Activated naive CD8-positive, alpha-beta T cell treated with anti-CD3 and anti-CD28 coated beads, Interleukin-2, amount 50 U/mL, for 24 hours (primary cell): ENCODE data around the gene RHBDD1.

Experiments
- ATAC-seq: fragments of 150-1000 bp; cut with Tn5 transposase; one replicate; pipeline ENCODE4 v1.10.0; 2021
- DNase-seq: peaks from one replicate; pipeline ENCODE4 v3.0.0; 2021
- H3K27ac Mint-ChIP-seq: one replicate; pipeline ENCODE4 v1.8.0; 2021; ENCODE audit warnings: mild to moderate bottlenecking, mixed read lengths
- H3K27me3 Mint-ChIP-seq: one replicate; pipeline ENCODE4 v1.8.0; 2021; ENCODE audit warnings: mixed read lengths
- H3K36me3 Mint-ChIP-seq: one replicate; pipeline ENCODE4 v1.8.0; 2021; ENCODE audit warnings: low read depth, mixed read lengths
- H3K4me1 Mint-ChIP-seq: one replicate; pipeline ENCODE4 v1.8.0; 2021; ENCODE audit warnings: mixed read lengths
- H3K4me3 Mint-ChIP-seq: one replicate; pipeline ENCODE4 v1.8.0; 2021; ENCODE audit warnings: mild to moderate bottlenecking, moderate library complexity, mixed read lengths
- H3K9me3 Mint-ChIP-seq: one replicate; pipeline ENCODE4 v1.8.0; 2021; ENCODE audit warnings: mixed read lengths

RHBDD1 gene

GRCh38 chr2:227007940-227008339 lies 172.1 kb downstream of the RHBDD1 start:
- no peaks in the 10 kb centered on the region for H3K36me3 Mint-ChIP-seq
- no peak overlapping the region for H3K4me3 Mint-ChIP-seq
- ATAC-seq (no peak), DNase-seq (no peak)
- H3K9me3 Mint-ChIP-seq = no peaks in the 10 kb centered on the region
- H3K27me3 Mint-ChIP-seq = no peaks in the 10 kb centered on the region
- H3K27ac Mint-ChIP-seq = no peak overlapping the region
- H3K4me1 Mint-ChIP-seq = no peaks in the 10 kb centered on the region

- H3K27ac Mint-ChIP-seq = no peak overlapping the region
- DNase-seq = no peak
- no peaks in the 10 kb centered on the region for H3K4me1 Mint-ChIP-seq
- no peaks in the 10 kb centered on the region for H3K9me3 Mint-ChIP-seq
- H3K27me3 Mint-ChIP-seq = no peaks in the 10 kb centered on the region
- ATAC-seq = no peak
- H3K36me3 Mint-ChIP-seq = no peaks in the 10 kb centered on the region
- no peak overlapping the region for H3K4me3 Mint-ChIP-seq
Observed at GRCh38 chr2:227010433-227010832, 174.6 kb downstream of the RHBDD1 start.

GRCh38 chr2:227013330-227013729 lies 177.5 kb downstream of the RHBDD1 start:
- Mint-ChIP-seq H3K4me3 (no peak overlapping the region), H3K36me3 (no peaks in the 10 kb centered on the region)

GRCh38 chr2:227013881-227014280 lies 178.0 kb downstream of the RHBDD1 start:
- Mint-ChIP-seq H3K4me3 (no peak overlapping the region), H3K4me1 (no peaks in the 10 kb centered on the region), H3K36me3 (no peaks in the 10 kb centered on the region), H3K27me3 (no peaks in the 10 kb centered on the region), H3K27ac (no peak overlapping the region), H3K9me3 (peaks cover 3% of the 10 kb centered on the region)
- ATAC-seq (no peak), DNase-seq (no peak)

More at GRCh38 chr2:227013330-227013729, 177.5 kb downstream of the RHBDD1 start:
- Mint-ChIP-seq H3K9me3 (peaks cover 3% of the 10 kb centered on the region), H3K27me3 (no peaks in the 10 kb centered on the region), H3K27ac (no peak overlapping the region), H3K4me1 (no peaks in the 10 kb centered on the region)
- no peak for ATAC-seq
- no peak for DNase-seq

GRCh38 chr2:227016894-227017293 lies 181.0 kb downstream of the RHBDD1 start:
- no peaks in the 10 kb centered on the region for H3K4me1 Mint-ChIP-seq
- ATAC-seq (no peak), DNase-seq (no peak)
- peaks cover 2% of the 10 kb centered on the region for H3K27me3 Mint-ChIP-seq
- H3K27ac Mint-ChIP-seq = no peak overlapping the region
- H3K9me3 Mint-ChIP-seq = peaks cover 3% of the 10 kb centered on the region
- H3K36me3 Mint-ChIP-seq = no peaks in the 10 kb centered on the region
- H3K4me3 Mint-ChIP-seq = no peak overlapping the region

- no peak overlapping the region for H3K27ac Mint-ChIP-seq
- H3K4me1 Mint-ChIP-seq = no peaks in the 10 kb centered on the region
- no peak overlapping the region for H3K4me3 Mint-ChIP-seq
- no peak for ATAC-seq
- no peaks in the 10 kb centered on the region for H3K36me3 Mint-ChIP-seq
- DNase-seq = no peak
- peaks cover 4% of the 10 kb centered on the region for H3K27me3 Mint-ChIP-seq
- H3K9me3 Mint-ChIP-seq = peaks cover 3% of the 10 kb centered on the region
Observed at GRCh38 chr2:227020416-227020815, 184.6 kb downstream of the RHBDD1 start.

GRCh38 chr2:227022608-227023007 lies 186.8 kb downstream of the RHBDD1 start:
- DNase-seq (no peak), ATAC-seq (no peak)
- Mint-ChIP-seq H3K9me3 (no peaks in the 10 kb centered on the region), H3K27ac (no peak overlapping the region), H3K27me3 (peaks cover 4% of the 10 kb centered on the region), H3K4me3 (no peak overlapping the region), H3K36me3 (no peaks in the 10 kb centered on the region), H3K4me1 (no peaks in the 10 kb centered on the region)

- Mint-ChIP-seq H3K4me1 (no peaks in the 10 kb centered on the region), H3K27ac (no peak overlapping the region), H3K9me3 (no peaks in the 10 kb centered on the region), H3K36me3 (no peaks in the 10 kb centered on the region), H3K27me3 (peaks cover 4% of the 10 kb centered on the region), H3K4me3 (no peak overlapping the region)
- DNase-seq = no peak
- no peak for ATAC-seq
Observed at GRCh38 chr2:227025510-227025909, 189.7 kb downstream of the RHBDD1 start.

GRCh38 chr2:227029426-227030105 lies 193.7 kb downstream of the RHBDD1 start:
- Mint-ChIP-seq H3K36me3 (no peaks in the 10 kb centered on the region), H3K27me3 (no peaks in the 10 kb centered on the region), H3K27ac (no peak overlapping the region), H3K4me3 (no peak overlapping the region), H3K9me3 (no peaks in the 10 kb centered on the region), H3K4me1 (no peaks in the 10 kb centered on the region)
- DNase-seq (no peak), ATAC-seq (no peak)

- DNase-seq = no peak
- Mint-ChIP-seq H3K4me3 (no peak overlapping the region), H3K27ac (no peak overlapping the region), H3K4me1 (no peaks in the 10 kb centered on the region), H3K36me3 (no peaks in the 10 kb centered on the region), H3K27me3 (no peaks in the 10 kb centered on the region), H3K9me3 (no peaks in the 10 kb centered on the region)
- ATAC-seq = no peak
Observed at GRCh38 chr2:227030789-227031188, 194.9 kb downstream of the RHBDD1 start.

GRCh38 chr2:227031379-227031778 lies 195.5 kb downstream of the RHBDD1 start:
- no peak for DNase-seq
- Mint-ChIP-seq H3K27me3 (no peaks in the 10 kb centered on the region), H3K9me3 (no peaks in the 10 kb centered on the region), H3K36me3 (no peaks in the 10 kb centered on the region), H3K4me1 (no peaks in the 10 kb centered on the region), H3K27ac (no peak overlapping the region), H3K4me3 (no peak overlapping the region)
- ATAC-seq = no peak

GRCh38 chr2:227033471-227034148 lies 197.8 kb downstream of the RHBDD1 start:
- DNase-seq (peak; percentile 39), ATAC-seq (peak; percentile 46)
- Mint-ChIP-seq H3K27ac (no peak overlapping the region), H3K4me3 (no peak overlapping the region), H3K9me3 (no peaks in the 10 kb centered on the region), H3K36me3 (no peaks in the 10 kb centered on the region), H3K27me3 (peaks cover 6% of the 10 kb centered on the region), H3K4me1 (no peaks in the 10 kb centered on the region)

- Mint-ChIP-seq H3K27me3 (peaks cover 6% of the 10 kb centered on the region), H3K4me3 (no peak overlapping the region), H3K27ac (no peak overlapping the region), H3K9me3 (no peaks in the 10 kb centered on the region), H3K4me1 (no peaks in the 10 kb centered on the region), H3K36me3 (no peaks in the 10 kb centered on the region)
- DNase-seq (no peak), ATAC-seq (no peak)
Observed at GRCh38 chr2:227035711-227036367, 200.0 kb downstream of the RHBDD1 start.

- Mint-ChIP-seq H3K36me3 (no peaks in the 10 kb centered on the region), H3K27ac (no peak overlapping the region), H3K4me3 (no peak overlapping the region), H3K27me3 (peaks cover 6% of the 10 kb centered on the region), H3K4me1 (no peaks in the 10 kb centered on the region), H3K9me3 (no peaks in the 10 kb centered on the region)
- ATAC-seq (no peak), DNase-seq (no peak)
Observed at GRCh38 chr2:227036527-227036926, 200.7 kb downstream of the RHBDD1 start.

GRCh38 chr2:227038550-227039189 lies 202.8 kb downstream of the RHBDD1 start:
- Mint-ChIP-seq H3K27ac (no peak overlapping the region), H3K27me3 (peaks cover 8% of the 10 kb centered on the region), H3K4me1 (no peaks in the 10 kb centered on the region), H3K36me3 (no peaks in the 10 kb centered on the region), H3K4me3 (no peak overlapping the region), H3K9me3 (no peaks in the 10 kb centered on the region)
- no peak for ATAC-seq
- DNase-seq = no peak
